AG10803 (cell line): ENCODE data around the gene PRKN.

Experiments
- DNase-seq: peaks from one replicate; pipeline ENCODE4 v3.0.0; 2010; ENCODE audit warnings: low read depth
- H3K4me3 ChIP-seq: 2 replicates; pipeline ENCODE4 v1.5.1; 2011; ENCODE audit warnings: mild to moderate bottlenecking, low read length, control low read depth
- TF ChIP-seq, protein P1 (sequence below): conservative IDR thresholded peaks from 2 replicates; pipeline ENCODE4 v1.5.1; 2011; ENCODE audit warnings: mild to moderate bottlenecking, low read length, control low read depth, inconsistent platforms

PRKN gene

DNA sequence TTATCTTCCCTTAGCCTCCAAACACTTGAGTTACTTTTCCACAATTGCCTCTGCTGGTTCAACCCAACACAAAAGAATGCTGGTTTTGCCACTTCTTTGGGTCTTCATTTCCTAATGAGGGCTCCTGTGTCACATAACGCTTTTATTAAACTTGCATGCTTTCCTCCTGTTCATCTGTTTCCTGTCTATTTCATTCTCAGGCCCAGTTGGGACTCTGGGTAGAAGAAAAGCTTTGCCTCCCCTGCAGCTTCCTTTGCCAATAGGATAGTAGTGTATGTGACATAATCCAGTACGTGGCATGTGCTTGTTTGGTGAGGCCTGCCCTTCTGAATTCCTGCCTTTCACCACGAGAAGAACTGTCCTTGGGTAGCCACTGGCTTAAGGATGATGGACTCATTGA is 924.4 kb downstream of the PRKN start:
- no peak overlapping the region for H3K4me3 ChIP-seq
- DNase-seq = no peak
- TF ChIP-seq, protein P1, sequence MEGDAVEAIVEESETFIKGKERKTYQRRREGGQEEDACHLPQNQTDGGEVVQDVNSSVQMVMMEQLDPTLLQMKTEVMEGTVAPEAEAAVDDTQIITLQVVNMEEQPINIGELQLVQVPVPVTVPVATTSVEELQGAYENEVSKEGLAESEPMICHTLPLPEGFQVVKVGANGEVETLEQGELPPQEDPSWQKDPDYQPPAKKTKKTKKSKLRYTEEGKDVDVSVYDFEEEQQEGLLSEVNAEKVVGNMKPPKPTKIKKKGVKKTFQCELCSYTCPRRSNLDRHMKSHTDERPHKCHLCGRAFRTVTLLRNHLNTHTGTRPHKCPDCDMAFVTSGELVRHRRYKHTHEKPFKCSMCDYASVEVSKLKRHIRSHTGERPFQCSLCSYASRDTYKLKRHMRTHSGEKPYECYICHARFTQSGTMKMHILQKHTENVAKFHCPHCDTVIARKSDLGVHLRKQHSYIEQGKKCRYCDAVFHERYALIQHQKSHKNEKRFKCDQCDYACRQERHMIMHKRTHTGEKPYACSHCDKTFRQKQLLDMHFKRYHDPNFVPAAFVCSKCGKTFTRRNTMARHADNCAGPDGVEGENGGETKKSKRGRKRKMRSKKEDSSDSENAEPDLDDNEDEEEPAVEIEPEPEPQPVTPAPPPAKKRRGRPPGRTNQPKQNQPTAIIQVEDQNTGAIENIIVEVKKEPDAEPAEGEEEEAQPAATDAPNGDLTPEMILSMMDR = no peak

DNA sequence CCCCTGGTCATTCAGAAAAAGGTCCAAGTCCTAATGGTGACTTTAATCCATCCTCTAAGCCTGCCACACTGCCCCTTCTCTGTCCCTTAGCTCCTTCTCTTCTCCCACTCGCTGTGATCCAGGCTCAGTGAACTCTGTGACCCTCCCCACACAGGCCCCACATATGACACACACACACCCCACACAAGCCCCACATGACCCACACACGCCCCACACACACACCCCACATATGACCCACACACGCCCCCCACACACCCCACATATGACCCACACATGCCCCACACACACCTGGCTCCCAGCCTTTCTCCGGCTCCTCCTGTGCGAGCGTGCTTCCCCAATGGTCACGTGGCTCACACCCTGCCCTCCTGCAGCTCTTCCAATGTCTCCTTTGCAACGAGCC is 925.3 kb downstream of the PRKN start:
- no peak for DNase-seq
- TF ChIP-seq, protein P1 = no peak
- H3K4me3 ChIP-seq = no peak overlapping the region

GRCh38 chr6:161798844-161799394 is 928.6 kb downstream of the PRKN start:
- H3K4me3 ChIP-seq = no peak overlapping the region
- TF ChIP-seq, protein P1 = no peak
- DNase-seq = no peak

GRCh38 chr6:161796681-161797080 is 930.9 kb downstream of the PRKN start:
- no peak overlapping the region for H3K4me3 ChIP-seq
- TF ChIP-seq, protein P1 = no peak
- DNase-seq = no peak

- TF ChIP-seq, protein P1 = no peak
- DNase-seq = no peak
- H3K4me3 ChIP-seq = no peak overlapping the region
Observed at GRCh38 chr6:161792851-161793493, 934.6 kb downstream of the PRKN start.

- TF ChIP-seq, protein P1 = no peak
- H3K4me3 ChIP-seq = no peak overlapping the region
- no peak for DNase-seq
Observed at GRCh38 chr6:161788531-161788930, 939.0 kb downstream of the PRKN start.

DNA sequence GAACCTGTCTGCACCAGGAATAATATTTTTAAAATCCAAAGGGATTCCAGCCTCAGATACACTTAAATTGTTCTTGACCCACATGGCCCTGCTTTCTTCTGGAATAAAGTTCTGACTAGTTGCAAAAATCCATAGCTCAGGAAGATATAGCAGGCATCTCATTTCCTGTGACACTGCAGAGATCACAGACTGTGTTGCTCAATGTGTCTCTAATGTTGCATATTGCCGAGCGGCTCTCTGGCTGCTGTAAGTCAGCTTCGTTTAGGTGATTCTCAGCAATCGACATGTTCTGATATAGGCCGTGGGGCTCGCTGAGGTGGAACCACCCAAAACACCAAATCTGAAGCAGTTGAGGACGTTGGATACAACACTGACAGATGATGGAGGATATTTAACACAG is 955.4 kb downstream of the PRKN start:
- TF ChIP-seq, protein P1 = no peak
- no peak overlapping the region for H3K4me3 ChIP-seq
- DNase-seq = no peak
